Memory B cell (primary cell): Measurements from ENCODE around the gene PRR22.
A peak's percentile ranks its signal among the peaks of the same experiment; 100 is the strongest.

ENCODE experiments used
- ATAC-seq: fragments of 150-1000 bp; cut with Tn5 transposase; 2 replicates; pipeline ENCODE4 v1.10.0; 2021; ENCODE audit warnings: low read depth, mild to moderate bottlenecking, moderate library complexity
- DNase-seq, 2 donors: peaks; one replicate each; pipeline ENCODE4 v3.0.0; 2022; ENCODE audit warnings: low spot score in 2 of 2
- H3K27ac Mint-ChIP-seq: one replicate; pipeline ENCODE4 v1.8.0; 2022; ENCODE audit warnings: mild to moderate bottlenecking, moderate library complexity, mixed read lengths
- H3K27me3 Mint-ChIP-seq: one replicate; pipeline ENCODE4 v1.8.0; 2022; ENCODE audit warnings: mixed read lengths
- H3K36me3 Mint-ChIP-seq: one replicate; pipeline ENCODE4 v1.8.0; 2022; ENCODE audit warnings: mild to moderate bottlenecking, mixed read lengths
- H3K4me1 Mint-ChIP-seq: one replicate; pipeline ENCODE4 v1.8.0; 2022; ENCODE audit warnings: mixed read lengths
- H3K4me3 Mint-ChIP-seq: one replicate; pipeline ENCODE4 v1.8.0; 2022; ENCODE audit warnings: mild to moderate bottlenecking, moderate library complexity, mixed read lengths
- H3K9me3 Mint-ChIP-seq: one replicate; pipeline ENCODE4 v1.8.0; 2022; ENCODE audit warnings: mixed read lengths

The PRR22 gene

GRCh38 chr19:5784581-5785147 lies at the start of gene PRR22:
Gene PRR22, minus strand, starts transcription at chr19:5784746. Its CDS starts 86 bp downstream, at chr19:5784660.
- no peak within 1 kb of the TSS for H3K4me3 Mint-ChIP-seq
- no peak for DNase-seq
- H3K9me3 Mint-ChIP-seq: no peaks in the 10 kb centered on the region
- ATAC-seq: no peak
- H3K4me1 Mint-ChIP-seq: no peaks in the 10 kb centered on the region
- no peak within 1 kb of the TSS for H3K27ac Mint-ChIP-seq
- peaks cover 26% of the 10 kb centered on the region for H3K36me3 Mint-ChIP-seq
- H3K27me3 Mint-ChIP-seq: no peaks in the 10 kb centered on the region

DNA sequence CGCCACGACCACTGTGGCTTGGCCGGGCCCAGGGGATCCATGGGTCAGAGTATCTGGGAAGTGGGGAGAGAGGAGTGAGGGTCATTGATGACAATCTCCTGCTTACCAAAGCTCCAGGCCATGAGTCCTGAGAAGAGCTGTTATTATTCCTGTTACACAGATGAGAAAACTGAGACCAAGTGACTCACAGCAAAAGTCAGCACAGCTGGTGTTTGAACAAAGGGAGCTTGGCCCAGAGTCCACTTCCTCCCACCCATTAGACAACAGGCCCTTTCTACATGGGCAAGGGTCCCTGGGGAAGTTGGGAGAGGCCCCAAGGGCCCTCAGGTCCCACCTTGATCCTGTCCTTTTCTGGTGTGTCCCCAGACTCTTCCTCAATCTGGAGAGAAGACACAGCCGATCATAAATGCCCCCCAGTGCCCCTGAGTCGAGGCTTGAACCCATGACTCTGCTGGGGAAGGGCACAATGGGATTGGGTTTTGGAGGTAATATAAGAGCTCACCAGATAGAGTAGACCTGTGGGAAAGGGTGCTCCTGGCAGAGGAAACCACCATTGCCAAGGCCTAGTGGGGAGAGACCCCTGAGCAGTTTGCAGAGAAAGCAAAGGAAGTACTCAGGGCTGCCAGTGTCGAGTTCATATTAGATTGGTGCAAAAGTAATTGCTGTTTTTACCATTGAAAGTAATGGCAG lies 48.1 kb upstream of the PRR22 start:
- Mint-ChIP-seq H3K4me1 (peaks cover 4% of the 10 kb centered on the region), H3K27ac (no peak overlapping the region), H3K36me3 (no peaks in the 10 kb centered on the region), H3K9me3 (no peaks in the 10 kb centered on the region), H3K4me3 (no peak overlapping the region), H3K27me3 (peaks cover 13% of the 10 kb centered on the region)
- ATAC-seq: no peak
- DNase-seq: no peak

DNA sequence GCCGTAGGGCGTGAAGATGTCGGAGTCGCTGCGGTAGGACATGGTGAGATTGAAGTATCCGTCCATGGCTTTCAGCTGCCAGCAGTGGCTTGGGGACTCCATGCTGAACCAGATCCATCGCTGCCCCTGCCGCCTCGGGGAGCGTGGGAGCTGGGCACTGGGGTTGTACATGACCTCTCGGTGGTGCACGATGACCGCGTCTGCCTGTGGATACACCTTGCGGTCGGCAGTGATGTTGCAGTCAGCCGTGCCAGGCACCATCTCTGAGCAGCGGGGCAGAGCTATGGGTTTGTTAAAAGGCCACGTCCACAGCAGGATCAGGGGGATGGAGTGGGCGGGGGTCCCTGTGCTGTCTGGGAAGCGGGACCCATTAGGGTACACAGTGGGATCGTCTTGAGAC lies 47.5 kb upstream of the PRR22 start:
- Mint-ChIP-seq H3K27ac (no peak overlapping the region), H3K9me3 (peaks cover 1% of the 10 kb centered on the region), H3K4me1 (peaks cover 7% of the 10 kb centered on the region), H3K27me3 (peaks cover 15% of the 10 kb centered on the region), H3K4me3 (no peak overlapping the region), H3K36me3 (peaks cover 2% of the 10 kb centered on the region)
- ATAC-seq (no peak), DNase-seq (no peak)

DNA sequence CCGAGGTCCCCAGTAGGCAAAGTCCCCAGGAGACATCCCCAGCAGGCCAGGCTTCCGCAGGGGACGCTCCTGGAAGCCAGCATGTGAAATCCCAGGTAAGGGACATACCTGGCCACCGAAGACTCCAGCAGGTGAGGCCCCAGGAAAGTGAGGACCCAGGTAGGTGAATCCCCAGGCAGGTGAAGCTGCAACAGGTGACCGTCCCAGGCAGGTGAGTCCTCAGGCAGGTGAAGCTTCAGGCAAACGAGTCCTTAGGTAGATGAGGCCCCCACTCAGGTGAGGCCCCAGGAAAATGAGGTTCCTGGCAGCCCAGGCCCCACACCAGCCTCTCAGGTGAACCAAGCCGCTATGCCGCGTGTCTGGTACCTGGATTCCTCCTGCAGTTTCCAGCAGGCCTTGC lies 46.6 kb upstream of the PRR22 start:
- H3K4me3 Mint-ChIP-seq: no peak overlapping the region
- DNase-seq (no peak), ATAC-seq (no peak)
- no peak overlapping the region for H3K27ac Mint-ChIP-seq
- H3K4me1 Mint-ChIP-seq: peaks cover 8% of the 10 kb centered on the region
- H3K27me3 Mint-ChIP-seq: peaks cover 16% of the 10 kb centered on the region
- peaks cover 2% of the 10 kb centered on the region for H3K36me3 Mint-ChIP-seq
- H3K9me3 Mint-ChIP-seq: peaks cover 2% of the 10 kb centered on the region

DNA sequence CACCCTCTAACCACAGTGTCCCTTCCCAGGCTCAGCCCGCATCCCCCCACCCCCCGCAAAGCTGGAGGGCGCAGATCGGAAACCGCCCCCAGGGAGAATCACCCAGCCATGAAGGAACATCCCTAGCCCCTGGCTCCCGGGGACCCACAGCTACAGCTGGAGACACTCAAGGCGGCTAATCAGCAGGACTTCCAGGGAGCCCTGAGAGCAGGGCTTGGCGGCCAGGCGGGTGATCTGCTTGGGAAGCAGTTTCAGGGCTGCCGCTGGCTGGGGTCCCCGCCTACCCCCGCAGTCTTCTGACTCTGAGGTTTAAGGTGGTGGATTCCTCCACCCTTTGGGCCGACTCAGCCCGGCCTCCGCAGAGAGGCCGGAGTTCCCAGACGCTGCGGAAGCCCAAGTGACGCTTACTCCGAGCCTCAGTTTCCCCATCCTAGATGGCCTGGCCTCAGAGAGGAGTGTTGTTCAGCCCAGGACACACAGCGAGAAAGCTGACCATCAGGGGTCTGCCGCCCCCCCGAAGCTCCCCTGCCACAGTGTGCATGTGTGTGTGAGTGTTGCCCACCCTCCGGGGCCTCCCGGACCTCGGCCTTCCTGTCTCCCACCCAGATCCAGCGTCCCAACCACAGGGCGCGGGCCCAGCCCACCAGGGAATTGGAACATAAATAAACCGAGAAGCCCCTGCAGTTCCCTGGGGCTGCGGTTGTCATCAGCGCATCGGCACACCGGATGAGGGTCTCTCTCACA lies 45.2 kb upstream of the PRR22 start:
- peaks cover 16% of the 10 kb centered on the region for H3K27me3 Mint-ChIP-seq
- DNase-seq: no peak
- H3K4me3 Mint-ChIP-seq: no peak overlapping the region
- H3K4me1 Mint-ChIP-seq: peaks cover 8% of the 10 kb centered on the region
- H3K36me3 Mint-ChIP-seq: peaks cover 2% of the 10 kb centered on the region
- peaks cover 2% of the 10 kb centered on the region for H3K9me3 Mint-ChIP-seq
- ATAC-seq: no peak
- H3K27ac Mint-ChIP-seq: no peak overlapping the region

DNA sequence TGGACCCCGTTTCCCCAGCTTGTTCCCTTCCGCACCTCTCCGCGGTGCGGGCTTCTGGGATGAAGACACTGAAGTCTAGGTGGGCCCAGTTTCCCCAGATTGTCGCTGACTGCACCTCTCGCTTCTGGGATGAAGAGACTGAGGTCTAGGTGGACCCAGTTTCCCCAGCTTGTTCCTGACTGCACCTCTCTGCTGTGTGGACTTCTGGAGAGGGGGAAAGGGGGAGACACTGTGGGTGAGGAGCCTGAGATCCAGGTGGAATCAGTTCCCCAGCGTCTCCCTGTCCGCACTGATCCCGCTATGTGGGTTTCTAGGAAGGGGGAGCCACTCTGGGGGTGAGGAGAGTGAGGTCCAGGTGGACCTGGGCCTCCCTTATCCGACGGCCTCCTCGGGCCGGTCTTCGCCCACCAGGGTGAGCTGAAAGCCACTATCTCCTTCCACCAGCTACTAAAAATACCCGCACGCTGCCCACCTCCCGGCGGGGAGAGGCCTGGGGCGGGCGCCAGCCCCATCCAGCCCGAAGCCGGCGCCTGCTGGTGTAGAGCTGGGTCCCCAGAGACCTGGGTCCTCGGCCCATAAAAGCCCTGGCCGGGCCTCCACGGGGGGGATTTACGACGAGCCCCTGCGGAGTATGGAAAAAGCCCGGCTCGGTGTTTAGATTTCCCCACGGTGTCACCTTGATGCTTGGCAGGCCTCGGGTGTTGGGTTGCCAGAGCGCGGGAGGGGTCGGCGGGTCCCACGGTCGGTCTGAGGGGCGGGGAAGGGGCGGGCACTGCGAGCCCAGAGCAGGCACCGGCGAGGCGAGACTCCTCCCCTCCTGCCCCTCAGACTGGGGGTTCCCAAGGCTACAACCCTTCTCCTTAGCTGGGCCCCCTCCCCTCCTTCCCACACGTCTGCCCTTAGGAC lies 44.4 kb upstream of the PRR22 start:
- peak in 1 of 2 donors; percentile 24 for DNase-seq
- Mint-ChIP-seq H3K9me3 (peaks cover 2% of the 10 kb centered on the region), H3K4me3 (peak overlapping the region; percentile 85), H3K4me1 (peaks cover 8% of the 10 kb centered on the region), H3K27ac (peak overlapping the region; percentile 68), H3K27me3 (peaks cover 16% of the 10 kb centered on the region), H3K36me3 (peaks cover 2% of the 10 kb centered on the region)
- ATAC-seq: no peak

GRCh38 chr19:5827891-5828660 lies 43.5 kb upstream of the PRR22 start:
- Mint-ChIP-seq H3K36me3 (peaks cover 2% of the 10 kb centered on the region), H3K4me3 (peak overlapping the region; percentile 85), H3K27me3 (peaks cover 16% of the 10 kb centered on the region), H3K9me3 (peaks cover 2% of the 10 kb centered on the region), H3K4me1 (peaks cover 8% of the 10 kb centered on the region), H3K27ac (peak overlapping the region; percentile 68)
- DNase-seq: peak; percentile 64 to 79
- ATAC-seq: peak; percentile 81

GRCh38 chr19:5827342-5827890 lies 42.9 kb upstream of the PRR22 start:
- H3K27ac Mint-ChIP-seq: peak overlapping the region; percentile 80
- H3K36me3 Mint-ChIP-seq: peaks cover 2% of the 10 kb centered on the region
- no peak for ATAC-seq
- peaks cover 16% of the 10 kb centered on the region for H3K27me3 Mint-ChIP-seq
- no peak for DNase-seq
- H3K4me3 Mint-ChIP-seq: peak overlapping the region; percentile 82
- H3K4me1 Mint-ChIP-seq: peaks cover 8% of the 10 kb centered on the region
- peaks cover 2% of the 10 kb centered on the region for H3K9me3 Mint-ChIP-seq

DNA sequence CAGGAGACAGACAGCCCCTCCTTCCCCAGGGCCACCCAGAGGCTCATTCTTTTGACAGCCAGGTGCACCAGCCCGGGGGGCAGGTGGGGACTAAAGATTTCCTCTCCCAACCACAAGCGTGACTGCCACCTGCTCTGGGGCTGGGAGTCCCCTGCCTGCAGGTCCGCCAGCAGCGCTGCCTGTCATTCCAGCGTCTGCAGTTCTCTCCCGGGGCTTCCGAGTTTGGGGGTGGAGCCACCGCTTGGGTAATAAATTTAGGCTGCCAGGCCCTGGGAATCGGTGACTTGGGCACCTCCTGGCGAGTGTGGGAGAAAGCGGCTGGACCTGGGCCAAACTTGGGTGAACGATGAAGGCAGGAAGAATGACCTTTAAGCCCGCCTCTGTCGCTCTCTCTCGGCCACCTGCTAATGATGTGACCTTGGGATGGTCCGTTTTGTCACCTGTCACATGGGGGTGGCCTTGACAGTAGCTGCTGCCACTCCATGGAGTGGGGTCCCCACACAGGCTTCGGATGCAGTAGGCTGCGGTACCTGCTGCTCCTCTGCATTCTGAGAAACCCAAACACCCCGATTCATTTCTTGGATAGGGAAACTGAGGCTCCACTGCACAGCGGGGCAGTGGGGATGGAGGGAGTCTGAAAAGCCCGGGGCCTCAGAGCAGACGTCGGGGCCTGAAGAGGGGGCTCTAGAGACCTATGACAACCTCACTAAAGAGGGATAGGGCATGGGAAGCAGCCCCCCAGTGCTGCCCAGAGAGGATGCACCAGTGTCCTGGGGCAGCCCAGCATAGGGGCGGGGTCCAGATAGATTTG lies 42.2 kb upstream of the PRR22 start:
- peaks cover 8% of the 10 kb centered on the region for H3K4me1 Mint-ChIP-seq
- peak; percentile 40 for ATAC-seq
- peak overlapping the region; percentile 80 for H3K27ac Mint-ChIP-seq
- H3K27me3 Mint-ChIP-seq: peaks cover 10% of the 10 kb centered on the region
- H3K4me3 Mint-ChIP-seq: peak overlapping the region; percentile 82
- peaks cover 2% of the 10 kb centered on the region for H3K36me3 Mint-ChIP-seq
- DNase-seq: no peak
- peaks cover 2% of the 10 kb centered on the region for H3K9me3 Mint-ChIP-seq

GRCh38 chr19:5825178-5825577 lies 40.6 kb upstream of the PRR22 start:
- ATAC-seq (no peak), DNase-seq (no peak)
- Mint-ChIP-seq H3K4me3 (no peak overlapping the region), H3K4me1 (peaks cover 11% of the 10 kb centered on the region), H3K9me3 (peaks cover 6% of the 10 kb centered on the region), H3K36me3 (peaks cover 5% of the 10 kb centered on the region), H3K27me3 (peaks cover 13% of the 10 kb centered on the region), H3K27ac (no peak overlapping the region)

DNA sequence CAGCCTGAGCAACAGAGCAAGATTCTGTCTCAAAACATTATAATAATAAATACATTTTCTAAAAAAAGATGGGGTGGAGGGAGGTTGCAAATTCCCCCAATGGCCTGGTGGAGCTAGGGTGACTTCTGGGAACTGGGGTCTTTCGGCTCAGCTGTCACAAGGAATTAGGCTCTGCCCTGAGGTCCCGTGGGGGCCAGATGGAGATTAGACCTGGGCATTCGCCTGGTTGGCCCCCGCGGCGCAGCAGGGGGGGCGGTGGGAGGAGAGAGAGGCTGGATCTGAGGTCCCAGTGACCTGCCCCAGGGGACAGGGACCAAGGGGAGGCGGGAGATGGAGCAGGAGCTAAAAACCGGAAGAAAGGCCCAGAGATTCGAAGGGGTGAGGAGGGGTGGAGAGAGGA lies 40.2 kb upstream of the PRR22 start:
- ATAC-seq (no peak), DNase-seq (no peak)
- Mint-ChIP-seq H3K36me3 (peaks cover 5% of the 10 kb centered on the region), H3K27me3 (peaks cover 12% of the 10 kb centered on the region), H3K27ac (no peak overlapping the region), H3K4me1 (peaks cover 11% of the 10 kb centered on the region), H3K4me3 (no peak overlapping the region), H3K9me3 (peaks cover 6% of the 10 kb centered on the region)

DNA sequence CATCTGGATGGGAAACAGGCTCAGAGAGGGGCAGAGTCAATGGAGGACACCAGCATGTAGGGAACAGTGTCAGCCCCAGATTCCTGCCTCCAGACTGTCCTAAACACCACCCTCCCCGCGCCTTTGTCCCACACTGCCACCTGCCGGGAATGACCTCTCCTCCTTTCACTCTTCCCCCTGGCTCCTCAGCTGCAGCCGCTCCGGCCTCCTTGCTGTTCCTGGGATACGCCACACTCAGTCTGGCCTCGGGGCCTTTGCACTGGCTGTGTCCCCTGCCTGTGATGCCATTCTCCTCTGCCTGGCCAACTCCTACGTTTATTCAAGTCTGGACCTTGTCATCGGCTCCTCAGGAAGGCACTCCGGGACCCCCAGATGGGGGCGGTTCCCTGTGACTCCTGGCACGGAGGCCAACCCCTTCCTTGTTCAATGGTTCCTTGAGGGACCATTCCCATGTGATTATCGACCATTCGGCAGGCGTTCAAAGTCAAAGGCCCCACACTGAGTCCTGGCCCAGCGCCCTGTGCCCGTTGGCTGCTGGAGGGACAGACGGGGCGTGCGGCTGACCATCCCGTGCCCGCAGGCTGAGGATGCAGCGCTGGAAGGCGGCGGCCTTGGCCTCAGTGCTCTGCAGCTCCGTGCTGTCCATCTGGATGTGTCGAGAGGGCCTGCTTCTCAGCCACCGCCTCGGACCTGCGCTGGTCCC lies 39.2 kb upstream of the PRR22 start:
- Mint-ChIP-seq H3K36me3 (peaks cover 5% of the 10 kb centered on the region), H3K4me3 (no peak overlapping the region), H3K27me3 (peaks cover 14% of the 10 kb centered on the region), H3K9me3 (peaks cover 6% of the 10 kb centered on the region), H3K27ac (no peak overlapping the region), H3K4me1 (peaks cover 11% of the 10 kb centered on the region)
- ATAC-seq (no peak), DNase-seq (no peak)
